T-helper 1 cell treated with Interleukin-12 subunit alpha and Interleukin-12 subunit beta and Interleukin-4 antibody, amounts not matched to agents 30 ng/mL and 1 ng/mL, for 36 hours (primary cell): ENCODE results near the gene CHST5. TPM values are rescaled to one million over a fixed set of nuclear protein-coding genes. Genes with fewer than 3 reads are reported as not detected.

Source experiments
- intact Hi-C: fragments of 100-400 bp; cut with micrococcal nuclease; formaldehyde crosslinking; loops from one replicate; pipeline ENCODE4 v1.15.1; 2024
- total RNA-seq: library from RNA; stranded (reverse); gene quantifications from 2 replicates; pipeline ENCODE4 v1.2.3, GENCODE V29; 2022

The CHST5 gene
- total RNA-seq: not detected in 2 replicates

- intact Hi-C loops: no loop called here
Measured at GRCh38 chr16:75535901-75536300, at the start of gene CHST5. Gene CHST5, minus strand, starts transcription at chr16:75536108. Its CDS starts 5,724 bp downstream, at chr16:75530384.

- intact Hi-C loops: no loop called here
Measured at GRCh38 chr16:75584108-75584507, 48.2 kb upstream of the CHST5 start.

- intact Hi-C loops: no loop called here
Measured at GRCh38 chr16:75579281-75579834, 43.5 kb upstream of the CHST5 start.

GRCh38 chr16:75578725-75579124 is 42.8 kb upstream of the CHST5 start:
- intact Hi-C loops: no loop called here

- intact Hi-C loops: no loop called here
Measured at GRCh38 chr16:75578212-75578611, 42.3 kb upstream of the CHST5 start.

GRCh38 chr16:75576384-75576811 is 40.5 kb upstream of the CHST5 start:
- intact Hi-C loops: no loop called here

- intact Hi-C loops: no loop called here
Measured at GRCh38 chr16:75575958-75576357, 40.0 kb upstream of the CHST5 start.

- intact Hi-C loops: no loop called here
Measured at GRCh38 chr16:75573955-75574354, 38.0 kb upstream of the CHST5 start.

- intact Hi-C loops: no loop called here
Measured at GRCh38 chr16:75572864-75573542, 37.1 kb upstream of the CHST5 start.

- intact Hi-C loops: no loop called here
Measured at GRCh38 chr16:75570396-75571065, 34.6 kb upstream of the CHST5 start.

GRCh38 chr16:75567911-75568310 is 32.0 kb upstream of the CHST5 start:
- intact Hi-C loops: loop anchor here (2.0 to 5.0 kb wide), 4 partner anchors 17 to 871 kb away; partner anchors contain the start of gene WDR59

- intact Hi-C loops: loop anchor here (1.0 to 5.0 kb wide), 13 partner anchors 11 to 1623 kb away; partner anchors contain the start of genes ADAT1, CFDP1, GLG1 and KARS1
Measured at GRCh38 chr16:75566758-75567255, 30.9 kb upstream of the CHST5 start.

GRCh38 chr16:75566040-75566757 is 30.3 kb upstream of the CHST5 start, which contains the start of gene GABARAPL2:
Gene GABARAPL2, plus strand, starts transcription at chr16:75566379. Its CDS starts 108 bp downstream, at chr16:75566487.
- intact Hi-C loops: loop anchor here (1.0 to 5.0 kb wide), 13 partner anchors 10 to 1624 kb away; partner anchors contain the start of genes ADAT1, CFDP1, GLG1 and KARS1

GRCh38 chr16:75565640-75566039 is 29.7 kb upstream of the CHST5 start:
- intact Hi-C loops: loop anchor here (1.0 to 5.0 kb wide), 14 partner anchors 9 to 1625 kb away; partner anchors contain the start of genes ADAT1, CFDP1, GLG1 and KARS1

- intact Hi-C loops: no loop called here
Measured at GRCh38 chr16:75559564-75560372, 23.9 kb upstream of the CHST5 start.

GRCh38 chr16:75558846-75559401 is 23.0 kb upstream of the CHST5 start:
- intact Hi-C loops: no loop called here

GRCh38 chr16:75556431-75556950 is 20.6 kb upstream of the CHST5 start:
- intact Hi-C loops: loop anchor here (1.0 to 2.0 kb wide), 10 partner anchors 10 to 1260 kb away; partner anchors contain the start of genes ADAT1, CFDP1, GABARAPL2 and KARS1

GRCh38 chr16:75555707-75556430 is 20.0 kb upstream of the CHST5 start, which contains the start of gene TMEM231:
Gene TMEM231, minus strand, starts transcription at chr16:75556252. Its CDS starts 43 bp downstream, at chr16:75556209.
- intact Hi-C loops: loop anchor here (1.0 to 2.0 kb wide), 10 partner anchors 10 to 1259 kb away; partner anchors contain the start of genes ADAT1, CFDP1, GABARAPL2 and KARS1
